ENCODE data around the gene CELF4. TPM values are rescaled to one million over a fixed set of nuclear protein-coding genes. Genes with fewer than 3 reads are reported as not detected.
A peak's percentile ranks its signal among the peaks of the same experiment; 100 is the strongest.

The CELF4 gene
- total RNA-seq, 2 donors from 2014 or later, result not detected

DNA sequence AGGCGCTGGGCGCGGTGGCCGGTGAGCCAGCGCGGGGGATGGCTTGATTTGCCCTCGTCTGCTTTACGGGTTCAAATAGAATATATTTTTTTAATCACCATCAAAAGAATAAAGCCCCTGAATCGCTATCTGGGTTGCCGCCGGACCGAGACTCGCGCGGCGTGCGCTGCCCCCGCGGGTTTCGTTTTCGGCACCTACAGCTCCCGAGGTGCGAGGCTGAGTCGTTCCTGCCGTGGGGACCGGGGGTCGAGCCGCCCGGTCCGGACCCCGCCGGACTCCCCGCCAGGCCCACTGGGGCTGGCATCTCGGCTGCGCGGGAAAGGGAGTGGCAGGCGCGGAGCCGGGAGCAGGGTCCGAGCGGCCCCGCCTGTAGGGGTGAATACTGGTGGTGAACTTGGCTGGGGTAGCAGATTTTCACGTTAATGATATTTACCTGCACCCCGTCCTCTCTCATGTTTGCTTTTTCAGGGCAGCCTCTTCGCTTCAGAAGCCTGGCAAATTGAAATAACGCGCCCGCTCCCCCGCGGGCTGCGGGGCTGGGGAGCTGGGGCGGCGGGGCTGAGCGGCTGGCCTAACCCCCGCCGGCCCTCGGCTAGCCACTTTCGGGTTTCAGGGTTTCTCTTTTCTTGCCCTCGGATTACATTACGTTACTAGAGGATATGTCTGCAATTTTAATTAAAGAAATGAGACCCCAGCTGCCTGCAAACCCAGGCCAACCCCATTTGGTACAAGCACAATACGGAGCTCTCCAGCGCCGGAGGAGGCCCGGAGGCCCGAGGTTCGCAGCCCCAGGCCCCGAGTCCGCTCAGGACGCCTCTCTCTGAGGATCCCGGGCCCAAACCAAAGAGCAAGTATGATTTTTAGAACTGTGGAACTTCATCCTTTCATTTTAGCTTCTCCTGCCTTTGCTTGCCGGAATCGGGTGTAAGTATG is 1.7 kb upstream of the CELF4 start:
- no peak for DNase-seq
- H3K27ac Mint-ChIP-seq, result no peak overlapping the region
- H3K4me1 Mint-ChIP-seq, result peaks cover 7% of the 10 kb centered on the region
- no peaks in the 10 kb centered on the region for H3K36me3 Mint-ChIP-seq (ENCODE audit: low read depth)
- no peak for ATAC-seq
- H3K27me3 Mint-ChIP-seq, result peaks cover 69% of the 10 kb centered on the region
- H3K9me3 ChIP-seq (ENCODE audit: control insufficient read depth, low read length, poor library complexity, severe bottlenecking), result no peaks in the 10 kb centered on the region
- peak overlapping the region; percentile 73 for H3K4me3 Mint-ChIP-seq

DNA sequence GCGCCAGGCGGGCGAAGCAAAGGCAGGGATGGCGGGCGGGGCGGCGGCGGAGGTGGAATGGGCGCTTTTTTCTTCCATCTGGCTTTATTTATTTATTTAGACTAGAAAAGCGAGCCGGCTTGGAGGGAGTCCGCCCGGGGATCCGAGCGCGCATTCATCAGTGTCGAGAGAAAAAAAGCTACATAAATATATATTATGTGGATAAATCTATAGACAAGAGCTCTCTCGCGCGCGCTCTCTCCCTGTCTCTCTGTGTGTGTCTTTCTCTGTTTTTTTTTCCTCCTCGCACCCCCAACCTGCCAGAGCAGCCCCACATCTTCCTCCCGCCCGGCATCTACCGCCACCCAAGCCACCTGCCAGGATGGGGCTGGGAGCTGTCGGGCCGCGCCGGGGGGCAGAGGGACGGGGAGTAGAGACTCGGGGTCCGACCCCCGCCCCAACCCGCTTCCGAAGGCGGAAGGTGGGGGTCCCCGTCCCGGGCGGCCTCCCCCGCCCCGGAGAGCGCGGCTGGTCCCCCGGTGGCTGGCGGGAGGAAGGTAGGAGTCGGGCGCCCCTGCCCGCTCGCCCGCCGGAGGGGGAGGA is 972 bp upstream of the CELF4 start:
- H3K9me3 ChIP-seq (ENCODE audit: control insufficient read depth, low read length, poor library complexity, severe bottlenecking), result no peaks in the 10 kb centered on the region
- H3K4me3 Mint-ChIP-seq, result peak overlapping the region; percentile 83
- DNase-seq, result no peak

GRCh38 chr18:37565977-37566478 is 430 bp upstream of the CELF4 start:
- peak overlapping the region; percentile 83 for H3K4me3 Mint-ChIP-seq
- no peaks in the 10 kb centered on the region for H3K36me3 Mint-ChIP-seq (ENCODE audit: low read depth)
- ATAC-seq, result no peak
- peaks cover 7% of the 10 kb centered on the region for H3K4me1 Mint-ChIP-seq
- no peak overlapping the region for H3K27ac Mint-ChIP-seq
- no peak for DNase-seq
- H3K9me3 ChIP-seq (ENCODE audit: control insufficient read depth, low read length, poor library complexity, severe bottlenecking), result no peaks in the 10 kb centered on the region
- H3K27me3 Mint-ChIP-seq, result peaks cover 69% of the 10 kb centered on the region

More for the DNA sequence above, 972 bp upstream of the CELF4 start:
- no peaks in the 10 kb centered on the region for H3K36me3 Mint-ChIP-seq (ENCODE audit: low read depth)
- no peak overlapping the region for H3K27ac Mint-ChIP-seq
- peaks cover 73% of the 10 kb centered on the region for H3K27me3 Mint-ChIP-seq
- peaks cover 7% of the 10 kb centered on the region for H3K4me1 Mint-ChIP-seq
- ATAC-seq, result no peak

- H3K27ac Mint-ChIP-seq, result no peak overlapping the region
- no peaks in the 10 kb centered on the region for H3K36me3 Mint-ChIP-seq (ENCODE audit: low read depth)
- no peak for DNase-seq
Measured at GRCh38 chr18:37564711-37565100, 892 bp downstream of the CELF4 start.

GRCh38 chr18:37563931-37564392 is 1.6 kb downstream of the CELF4 start:
- H3K9me3 ChIP-seq (ENCODE audit: control insufficient read depth, low read length, poor library complexity, severe bottlenecking), result peaks cover 3% of the 10 kb centered on the region
- peaks cover 53% of the 10 kb centered on the region for H3K27me3 Mint-ChIP-seq
- no peak overlapping the region for H3K27ac Mint-ChIP-seq
- no peak for DNase-seq
- H3K4me1 Mint-ChIP-seq, result peaks cover 7% of the 10 kb centered on the region
- no peak overlapping the region for H3K4me3 Mint-ChIP-seq
- H3K36me3 Mint-ChIP-seq (ENCODE audit: low read depth), result no peaks in the 10 kb centered on the region
- no peak for ATAC-seq

More at GRCh38 chr18:37564711-37565100, 892 bp downstream of the CELF4 start:
- H3K9me3 ChIP-seq (ENCODE audit: control insufficient read depth, low read length, poor library complexity, severe bottlenecking), result no peaks in the 10 kb centered on the region
- no peak for ATAC-seq
- Mint-ChIP-seq H3K4me3 (peak overlapping the region; percentile 13), H3K27me3 (peaks cover 55% of the 10 kb centered on the region), H3K4me1 (peaks cover 7% of the 10 kb centered on the region)

DNA sequence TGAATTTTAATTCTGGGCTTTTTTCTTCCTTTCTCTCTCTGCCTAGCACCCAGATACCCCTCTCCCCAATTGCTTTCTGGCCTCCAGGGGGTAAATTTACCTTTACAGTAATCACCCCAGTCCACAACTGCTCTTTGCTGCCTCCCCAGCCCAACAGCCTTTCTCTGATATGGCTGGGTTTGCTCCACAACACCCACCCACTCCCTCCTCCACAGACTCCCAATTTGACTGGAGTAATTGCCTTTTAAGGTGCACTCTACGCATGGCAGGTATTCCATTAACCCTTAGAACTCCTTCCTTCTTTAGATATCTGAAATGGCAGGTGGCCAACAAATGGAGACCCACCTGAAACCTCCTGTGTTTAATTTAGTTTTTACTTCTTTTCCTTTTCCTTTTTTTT is 3.6 kb downstream of the CELF4 start:
- ATAC-seq (no peak), DNase-seq (no peak)
- H3K9me3 ChIP-seq (ENCODE audit: control insufficient read depth, low read length, poor library complexity, severe bottlenecking), result peaks cover 3% of the 10 kb centered on the region
- no peaks in the 10 kb centered on the region for H3K36me3 Mint-ChIP-seq (ENCODE audit: low read depth)
- H3K27me3 Mint-ChIP-seq, result peaks cover 45% of the 10 kb centered on the region
- H3K4me1 Mint-ChIP-seq, result no peaks in the 10 kb centered on the region
- no peak overlapping the region for H3K27ac Mint-ChIP-seq
- no peak overlapping the region for H3K4me3 Mint-ChIP-seq

DNA sequence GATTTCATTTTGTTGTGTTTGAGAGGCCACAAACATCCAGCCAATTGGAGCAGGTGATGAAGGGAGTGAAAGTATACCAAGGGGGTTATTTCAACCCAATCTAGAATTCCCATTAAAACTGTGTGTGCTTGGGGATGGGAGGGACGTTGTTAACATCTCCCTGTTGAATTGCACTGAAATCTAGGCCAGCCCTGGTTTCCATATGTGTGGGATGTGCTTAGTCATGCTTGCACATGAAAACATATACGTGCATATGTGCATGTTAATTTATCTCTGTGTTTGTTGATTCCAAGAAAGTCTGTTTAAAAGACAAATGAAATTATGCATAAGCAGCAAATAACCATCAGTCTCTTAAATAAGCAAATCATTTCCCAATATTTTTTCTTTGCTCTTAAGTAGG is 5.6 kb downstream of the CELF4 start:
- DNase-seq, result no peak
- no peak overlapping the region for H3K4me3 Mint-ChIP-seq
- peaks cover 36% of the 10 kb centered on the region for H3K27me3 Mint-ChIP-seq
- H3K27ac Mint-ChIP-seq, result no peak overlapping the region
- no peak for ATAC-seq
- H3K9me3 ChIP-seq (ENCODE audit: control insufficient read depth, low read length, poor library complexity, severe bottlenecking), result peaks cover 3% of the 10 kb centered on the region
- no peaks in the 10 kb centered on the region for H3K4me1 Mint-ChIP-seq
- H3K36me3 Mint-ChIP-seq (ENCODE audit: low read depth), result no peaks in the 10 kb centered on the region

DNA sequence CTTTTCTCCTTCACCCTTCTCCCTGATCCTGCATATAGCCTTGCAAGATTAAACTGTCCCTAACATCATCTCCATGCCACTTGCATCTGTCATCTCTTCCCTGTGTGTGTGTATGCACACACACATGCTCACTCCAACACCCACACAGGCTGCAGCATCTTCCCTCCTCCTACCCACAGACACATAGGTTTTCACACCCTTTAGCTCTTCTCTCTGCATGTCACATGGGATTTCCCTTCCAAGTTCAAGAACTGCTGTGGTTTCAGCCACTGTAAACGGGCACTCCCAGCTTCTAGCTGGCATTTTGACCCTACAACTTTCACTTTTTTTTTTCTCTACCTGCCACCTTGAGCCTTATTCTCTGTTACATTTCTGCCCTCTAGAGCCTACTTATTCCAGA is 6.4 kb downstream of the CELF4 start:
- Mint-ChIP-seq H3K36me3 (ENCODE audit: low read depth) (no peaks in the 10 kb centered on the region), H3K4me1 (no peaks in the 10 kb centered on the region), H3K27me3 (peaks cover 28% of the 10 kb centered on the region), H3K27ac (no peak overlapping the region), H3K4me3 (no peak overlapping the region)
- ATAC-seq, result no peak
- H3K9me3 ChIP-seq (ENCODE audit: control insufficient read depth, low read length, poor library complexity, severe bottlenecking), result peaks cover 3% of the 10 kb centered on the region
- DNase-seq, result no peak

- H3K4me3 Mint-ChIP-seq, result no peak overlapping the region
- no peak overlapping the region for H3K27ac Mint-ChIP-seq
- ATAC-seq, result no peak
- no peak for DNase-seq
- no peaks in the 10 kb centered on the region for H3K36me3 Mint-ChIP-seq (ENCODE audit: low read depth)
- peaks cover 30% of the 10 kb centered on the region for H3K27me3 Mint-ChIP-seq
- peaks cover 3% of the 10 kb centered on the region for H3K9me3 ChIP-seq (ENCODE audit: control insufficient read depth, low read length, poor library complexity, severe bottlenecking)
- H3K4me1 Mint-ChIP-seq, result no peaks in the 10 kb centered on the region
Measured at GRCh38 chr18:37554399-37554787, 11.2 kb downstream of the CELF4 start.

DNA sequence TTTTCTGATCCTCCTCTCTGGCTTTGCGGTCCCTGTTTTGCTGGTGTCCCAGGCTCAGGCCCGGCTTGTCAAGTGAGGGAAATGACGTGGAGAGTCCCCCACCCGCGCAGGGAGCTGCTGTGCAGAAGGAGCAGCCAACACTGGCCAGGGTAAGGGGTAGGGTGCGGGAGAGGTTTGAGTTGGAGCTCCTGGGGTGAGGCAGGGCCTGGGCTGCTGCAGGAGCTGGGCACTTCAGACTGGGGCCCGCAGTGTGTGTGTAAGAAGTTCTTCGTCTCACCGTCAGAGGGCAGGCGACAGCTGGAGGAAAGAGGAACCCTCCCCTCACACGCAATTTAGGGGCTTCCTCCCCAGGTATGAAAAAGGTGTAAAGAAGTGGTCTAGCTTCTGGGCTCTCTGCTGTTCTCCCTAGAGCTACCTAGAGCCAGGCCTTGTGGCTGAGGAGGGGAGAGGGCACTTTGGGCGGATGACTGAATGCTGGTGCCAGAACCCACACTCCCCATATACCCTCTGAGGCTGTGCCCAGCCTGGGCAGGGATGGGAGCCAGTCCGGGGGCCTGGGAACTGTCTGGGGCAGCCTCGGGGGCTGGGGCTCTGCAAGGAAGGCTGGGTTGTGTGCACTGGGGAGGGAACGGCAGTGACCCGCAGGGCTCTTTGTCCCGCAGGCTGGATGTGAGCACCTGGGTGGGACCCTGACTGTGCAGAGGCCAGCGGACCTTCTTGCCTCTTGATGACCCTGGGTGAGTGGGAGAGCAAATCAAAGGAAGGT is 11.8 kb downstream of the CELF4 start:
- Mint-ChIP-seq H3K4me1 (no peaks in the 10 kb centered on the region), H3K27ac (no peak overlapping the region), H3K27me3 (peaks cover 26% of the 10 kb centered on the region), H3K36me3 (ENCODE audit: low read depth) (no peaks in the 10 kb centered on the region), H3K4me3 (no peak overlapping the region)
- ATAC-seq (no peak), DNase-seq (no peak)
- H3K9me3 ChIP-seq (ENCODE audit: control insufficient read depth, low read length, poor library complexity, severe bottlenecking), result no peaks in the 10 kb centered on the region

GRCh38 chr18:37552286-37552685 is 13.3 kb downstream of the CELF4 start:
- H3K9me3 ChIP-seq (ENCODE audit: control insufficient read depth, low read length, poor library complexity, severe bottlenecking), result no peaks in the 10 kb centered on the region
- peaks cover 23% of the 10 kb centered on the region for H3K27me3 Mint-ChIP-seq
- no peak overlapping the region for H3K4me3 Mint-ChIP-seq
- DNase-seq (no peak), ATAC-seq (no peak)
- no peaks in the 10 kb centered on the region for H3K4me1 Mint-ChIP-seq
- no peaks in the 10 kb centered on the region for H3K36me3 Mint-ChIP-seq (ENCODE audit: low read depth)
- H3K27ac Mint-ChIP-seq, result no peak overlapping the region

DNA sequence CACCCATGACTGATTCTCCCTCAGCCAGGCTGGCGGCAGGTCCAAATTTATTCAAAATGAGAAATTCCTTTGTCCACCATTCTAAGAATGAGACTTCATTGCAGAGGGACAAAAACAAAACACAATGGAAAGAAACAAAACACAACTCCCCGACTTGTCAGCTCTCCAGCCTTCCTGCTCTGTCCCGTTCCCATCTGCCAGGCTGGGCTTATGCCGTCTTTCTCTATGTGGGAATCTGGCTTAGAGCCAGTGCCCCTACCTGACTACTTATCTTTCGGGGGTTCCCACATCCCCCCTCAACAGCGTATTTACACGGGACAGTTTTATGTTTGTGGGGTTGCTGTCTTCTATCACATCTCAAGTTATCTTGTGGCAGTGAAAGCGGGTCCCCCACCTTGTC is 13.8 kb downstream of the CELF4 start:
- no peak overlapping the region for H3K27ac Mint-ChIP-seq
- DNase-seq (no peak), ATAC-seq (no peak)
- no peaks in the 10 kb centered on the region for H3K4me1 Mint-ChIP-seq
- peaks cover 21% of the 10 kb centered on the region for H3K27me3 Mint-ChIP-seq
- no peaks in the 10 kb centered on the region for H3K36me3 Mint-ChIP-seq (ENCODE audit: low read depth)
- no peak overlapping the region for H3K4me3 Mint-ChIP-seq
- H3K9me3 ChIP-seq (ENCODE audit: control insufficient read depth, low read length, poor library complexity, severe bottlenecking), result no peaks in the 10 kb centered on the region

- Mint-ChIP-seq H3K4me3 (no peak overlapping the region), H3K36me3 (ENCODE audit: low read depth) (no peaks in the 10 kb centered on the region), H3K4me1 (no peaks in the 10 kb centered on the region), H3K27me3 (peaks cover 22% of the 10 kb centered on the region), H3K27ac (no peak overlapping the region)
- ATAC-seq, result no peak
- no peak for DNase-seq
- H3K9me3 ChIP-seq (ENCODE audit: control insufficient read depth, low read length, poor library complexity, severe bottlenecking), result no peaks in the 10 kb centered on the region
Measured at GRCh38 chr18:37551249-37551648, 14.3 kb downstream of the CELF4 start.

Measured in T-helper 17 cell (primary cell).